LHCN-M2 (cell line): Measurements from ENCODE around the gene MRGPRG. TPM values are rescaled to one million over a fixed set of nuclear protein-coding genes. Genes with fewer than 3 reads are reported as not detected.
A peak's percentile ranks its signal among the peaks of the same experiment; 100 is the strongest.

ENCODE experiments used
- DNase-seq: peaks from one replicate; pipeline ENCODE4 v3.0.0-alpha.2; 2012; ENCODE audit warnings: low read depth
- total RNA-seq: library from RNA; depleted of rRNA; stranded (reverse); fragments of >200 nt; gene quantifications from 2 replicates; pipeline ENCODE4 v1.2.3, GENCODE V29; 2014

MRGPRG gene
- total RNA-seq, 1 experiment from 2014 or later: not detected

GRCh38 chr11:3195251-3196160, 23.1 kb downstream of the MRGPRG start:
- peak; percentile 15 for DNase-seq

- no peak for DNase-seq
Observed at GRCh38 chr11:3194016-3194816, 24.4 kb downstream of the MRGPRG start.

DNA sequence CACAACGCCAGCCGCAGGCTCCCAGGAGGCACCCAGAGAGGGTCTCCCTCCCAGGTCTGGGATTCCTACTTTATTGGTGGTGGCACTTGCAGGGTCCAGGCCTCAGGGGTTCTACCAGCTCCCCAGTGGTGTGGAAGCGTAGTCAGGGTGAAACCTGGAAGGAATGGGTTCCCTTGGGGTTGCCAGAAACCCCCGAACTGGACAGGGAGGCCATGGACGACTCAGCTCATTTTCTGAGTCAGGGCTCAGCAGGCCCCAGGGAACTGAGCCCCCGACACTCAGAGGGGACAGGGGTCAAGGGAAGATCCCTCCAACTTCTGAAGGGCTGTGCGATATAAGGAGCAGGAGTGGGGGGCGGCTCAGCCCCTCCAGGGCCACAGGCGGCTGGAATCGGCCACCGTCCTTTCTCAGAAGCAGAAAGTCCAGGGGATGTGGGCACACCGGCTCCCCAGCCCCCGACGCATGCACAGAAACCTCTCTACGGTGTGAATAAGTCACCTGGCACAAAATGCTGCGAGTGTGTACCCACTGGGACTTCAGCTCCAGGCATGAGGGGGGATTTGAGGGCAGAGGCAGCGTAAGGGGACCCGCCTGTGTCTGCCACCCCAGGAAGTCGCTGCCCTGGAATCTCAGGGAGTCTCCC, 25.1 kb downstream of the MRGPRG start:
- DNase-seq: no peak

DNA sequence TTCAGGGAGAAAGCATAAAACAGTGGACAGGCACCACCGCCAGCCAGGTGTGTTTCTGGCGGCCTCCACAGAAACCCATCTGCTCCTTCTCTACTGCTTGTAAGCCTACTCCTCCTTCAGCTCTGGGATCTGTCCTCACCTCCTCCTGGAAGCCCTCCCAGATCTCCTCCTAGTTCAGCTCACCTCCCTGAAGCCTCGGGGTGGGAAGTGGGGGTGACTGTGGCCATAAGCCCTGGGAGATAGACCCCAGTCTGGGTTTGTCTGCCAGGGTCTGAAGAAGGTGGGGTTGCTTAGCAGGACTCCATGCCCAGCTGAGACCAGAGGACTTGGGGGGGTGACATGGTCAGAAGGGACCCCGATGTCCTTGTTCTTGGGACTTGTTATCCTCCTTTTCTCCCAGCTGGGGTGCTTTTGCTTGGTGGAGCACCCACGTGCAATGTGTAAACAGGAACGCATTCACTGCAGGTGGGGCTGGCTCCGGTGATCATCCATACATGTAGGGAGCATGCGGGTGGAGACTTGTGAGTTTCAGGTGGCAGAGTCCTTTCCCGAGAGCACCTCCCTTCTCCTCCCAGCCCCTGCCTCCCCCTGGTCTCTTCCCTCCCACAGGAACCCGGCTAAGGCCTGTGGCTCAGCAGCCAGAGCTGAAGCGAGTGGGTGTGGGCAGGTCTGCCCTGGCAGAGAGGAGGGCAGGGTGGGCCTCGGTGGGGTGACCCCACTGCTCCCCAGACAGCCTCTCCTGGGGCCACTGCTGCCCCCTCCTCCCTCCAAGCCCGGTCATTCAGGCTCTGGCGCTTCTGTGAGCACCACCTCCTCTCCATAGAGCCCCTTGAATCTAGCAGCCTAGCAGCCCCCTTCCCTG, 25.9 kb downstream of the MRGPRG start:
- no peak for DNase-seq

DNA sequence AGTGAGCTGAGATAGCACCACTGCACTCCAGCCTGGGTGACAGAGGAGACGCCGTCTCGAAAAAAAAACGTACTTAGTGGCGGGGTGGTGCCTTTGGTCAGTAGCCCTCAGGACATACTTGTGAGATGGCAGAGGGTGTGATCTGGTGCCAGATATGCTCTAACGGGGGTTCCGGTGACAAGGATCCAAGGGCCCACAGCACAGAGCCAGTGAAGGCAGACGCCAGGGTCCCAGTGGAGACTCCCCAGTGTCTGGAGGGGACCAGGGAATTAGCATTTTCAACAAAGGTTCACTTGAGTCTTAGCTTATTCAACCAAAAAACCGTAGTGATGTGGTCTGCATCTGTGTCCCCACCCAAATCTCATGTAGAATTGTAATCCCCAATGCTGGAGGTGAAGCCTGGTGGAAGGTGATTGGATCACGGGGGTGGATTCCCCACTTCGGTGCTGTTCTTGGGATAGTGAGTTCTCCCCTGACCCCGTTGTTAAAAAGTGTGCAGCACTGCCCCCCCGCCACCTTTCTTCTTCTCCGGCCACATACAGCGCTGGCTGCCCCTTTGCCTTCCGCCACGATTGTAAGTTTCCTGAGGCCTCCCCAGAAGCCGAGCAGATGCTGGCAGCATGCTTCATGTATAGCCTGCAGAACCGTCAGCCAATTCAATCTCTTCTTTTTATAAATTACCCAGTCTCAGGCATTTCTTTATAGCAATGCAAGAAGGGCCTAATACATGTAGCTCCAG, 26.9 kb downstream of the MRGPRG start:
- no peak for DNase-seq

DNA sequence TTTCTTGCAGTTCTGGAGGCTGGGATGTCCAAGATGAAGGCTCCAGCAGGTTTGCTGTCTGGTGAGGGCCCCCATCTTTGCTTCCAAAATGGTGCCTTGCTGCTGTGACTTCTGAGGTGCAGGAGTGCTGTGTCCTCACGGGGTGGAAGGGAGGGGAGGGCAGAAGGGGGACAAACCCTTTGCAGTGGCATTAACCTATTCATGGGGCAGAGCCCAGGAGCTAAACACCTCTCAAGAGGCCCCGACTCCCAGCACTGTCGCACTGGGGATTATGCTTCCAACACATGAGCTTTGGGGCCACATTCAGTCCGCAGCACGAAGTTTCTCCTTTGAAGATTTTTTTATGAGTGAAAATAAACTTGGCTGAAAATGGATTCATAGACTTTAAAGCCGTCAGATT, 28.0 kb downstream of the MRGPRG start:
- no peak for DNase-seq

GRCh38 chr11:3189886-3190583, 28.6 kb downstream of the MRGPRG start:
- DNase-seq: no peak

DNA sequence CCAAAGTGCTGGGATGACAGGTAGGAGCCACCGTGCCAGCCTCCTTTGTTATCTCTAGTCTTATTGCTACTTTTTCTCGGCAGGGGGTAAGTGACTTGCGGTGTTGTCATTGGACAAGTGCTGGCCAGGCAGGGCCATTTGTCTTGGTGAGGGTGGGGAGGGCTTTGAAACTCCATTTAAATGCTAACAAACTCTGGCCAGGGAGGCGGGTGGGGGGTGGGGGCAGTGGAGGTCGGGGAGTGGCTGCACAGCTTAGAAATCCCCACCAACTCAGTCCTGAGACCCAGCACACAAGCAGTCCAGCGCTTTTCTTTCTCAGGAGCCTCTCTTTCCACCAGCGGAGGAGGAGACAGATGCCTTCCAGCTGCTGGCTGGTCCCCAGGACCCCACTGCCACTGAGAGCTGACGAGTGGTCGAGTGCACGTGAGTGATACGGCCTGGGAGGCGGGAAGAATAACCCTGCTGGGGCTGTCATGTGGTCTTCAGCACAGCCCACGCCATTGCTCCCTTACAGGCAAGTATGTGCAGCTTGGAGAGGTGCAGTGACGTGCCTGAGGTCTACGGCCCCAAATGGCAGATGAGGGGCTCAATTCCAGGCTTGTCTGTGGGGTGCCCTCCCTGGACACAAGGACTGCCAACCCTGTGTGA, 29.3 kb downstream of the MRGPRG start:
- no peak for DNase-seq

GRCh38 chr11:3188496-3189195, 30.0 kb downstream of the MRGPRG start:
- DNase-seq: no peak

DNA sequence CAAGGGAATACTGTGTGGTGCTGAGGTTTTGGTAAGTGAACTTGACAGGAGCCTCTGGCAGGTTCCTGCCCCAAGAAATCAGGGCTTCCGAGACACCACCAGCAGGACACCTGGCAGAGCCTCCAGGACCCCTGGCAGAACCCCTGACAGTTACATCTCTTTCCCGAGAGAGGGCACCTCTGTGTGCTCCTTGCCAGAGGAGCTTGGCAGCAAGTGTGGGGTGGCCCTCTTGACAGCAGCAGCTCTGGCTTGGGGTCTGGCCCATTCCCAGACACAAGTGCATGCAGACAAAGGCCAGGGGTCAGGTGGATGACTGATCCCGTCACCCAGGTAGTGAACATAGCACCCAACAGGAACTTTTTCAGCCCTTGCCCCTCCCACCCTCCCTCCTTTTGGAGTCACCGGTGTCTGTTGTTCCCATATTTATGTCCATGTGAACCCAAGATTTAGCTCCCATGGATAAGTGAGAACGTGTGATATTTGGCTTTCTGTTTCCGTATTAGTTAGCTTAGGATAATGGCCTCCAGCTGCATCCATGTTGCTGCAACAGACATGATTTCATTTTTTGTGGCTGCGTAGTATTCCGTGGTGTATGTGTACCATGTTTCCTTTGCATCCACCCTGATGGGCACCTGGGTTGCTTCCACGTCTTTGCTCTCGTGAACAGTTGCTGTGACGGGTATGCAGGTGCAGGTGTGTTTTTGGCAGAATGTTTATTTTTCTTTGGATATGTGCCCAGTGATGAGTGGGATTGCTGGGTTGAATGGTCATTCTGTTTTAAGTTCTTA, 32.3 kb downstream of the MRGPRG start:
- DNase-seq: no peak

DNA sequence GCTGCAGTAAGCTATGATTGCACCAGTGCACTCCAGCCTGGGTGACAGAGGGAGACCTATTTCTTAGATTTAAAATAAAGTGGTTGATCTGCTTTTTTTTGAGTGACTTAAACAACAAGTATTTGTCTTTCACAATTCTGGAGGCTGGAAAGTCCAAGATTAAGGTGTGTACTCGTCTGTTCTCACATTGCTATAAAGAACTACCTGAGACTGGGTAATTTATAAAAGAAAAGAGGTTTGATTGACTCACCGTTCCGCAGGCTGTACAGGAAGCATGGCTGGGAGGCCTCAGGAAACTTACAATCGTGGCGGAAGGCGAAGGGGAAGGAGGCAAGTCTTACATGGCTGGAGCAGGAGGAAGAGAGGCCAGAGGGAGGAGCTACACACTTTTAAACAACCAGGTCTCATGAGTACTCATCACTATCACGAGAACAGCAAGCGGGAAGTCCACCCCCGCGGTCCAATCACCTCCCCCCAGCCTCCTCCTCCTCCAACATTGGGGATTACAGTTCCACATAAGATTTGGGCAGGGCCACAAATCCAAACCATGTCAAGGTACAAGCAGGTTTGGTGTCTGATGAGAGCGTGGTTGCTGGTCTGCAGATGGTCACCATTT, 33.8 kb downstream of the MRGPRG start:
- DNase-seq: no peak

DNA sequence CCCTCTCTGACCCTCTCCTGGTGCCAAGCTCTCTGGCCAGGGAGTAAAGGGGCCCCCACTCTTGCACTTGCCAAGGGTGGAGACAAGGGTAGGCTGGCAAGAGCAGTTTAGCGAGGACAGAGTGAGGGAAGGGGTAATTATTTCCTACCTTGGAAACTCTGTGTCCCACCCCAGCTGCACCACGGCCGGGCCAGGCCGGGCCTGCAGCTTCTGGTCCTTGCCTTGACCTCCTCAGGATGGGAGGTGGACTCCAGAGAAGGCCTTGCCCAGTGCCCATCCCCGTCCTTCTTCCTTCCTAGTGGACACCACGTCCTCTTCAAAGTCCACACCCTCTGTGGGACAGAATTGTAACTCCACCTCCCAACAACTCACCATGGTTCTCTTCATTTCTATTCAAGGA, 35.1 kb downstream of the MRGPRG start:
- DNase-seq: no peak

DNA sequence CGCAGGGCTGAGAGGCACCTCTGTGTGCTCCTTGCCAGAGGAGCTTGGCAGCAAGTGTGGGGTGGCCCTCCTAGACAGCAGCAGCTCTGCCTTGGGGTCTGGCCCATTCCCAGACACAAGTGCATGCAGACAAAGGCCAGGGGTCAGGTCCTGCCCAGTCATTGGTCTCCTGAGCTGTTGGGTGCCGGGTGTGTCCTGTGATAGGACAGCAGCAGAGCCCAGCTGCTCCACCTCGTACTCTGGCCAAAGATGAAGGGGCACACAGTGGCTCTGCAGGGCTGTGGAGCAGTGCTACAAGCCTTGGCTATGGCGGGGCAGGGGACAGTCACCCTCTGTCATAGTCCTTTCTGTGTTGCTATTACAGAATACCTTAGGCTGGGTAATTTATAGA, 36.2 kb downstream of the MRGPRG start:
- DNase-seq: no peak

- no peak for DNase-seq
Observed at GRCh38 chr11:3181725-3182461, 36.7 kb downstream of the MRGPRG start.

- DNase-seq: no peak
Observed at GRCh38 chr11:3180869-3181268, 37.7 kb downstream of the MRGPRG start.

DNA sequence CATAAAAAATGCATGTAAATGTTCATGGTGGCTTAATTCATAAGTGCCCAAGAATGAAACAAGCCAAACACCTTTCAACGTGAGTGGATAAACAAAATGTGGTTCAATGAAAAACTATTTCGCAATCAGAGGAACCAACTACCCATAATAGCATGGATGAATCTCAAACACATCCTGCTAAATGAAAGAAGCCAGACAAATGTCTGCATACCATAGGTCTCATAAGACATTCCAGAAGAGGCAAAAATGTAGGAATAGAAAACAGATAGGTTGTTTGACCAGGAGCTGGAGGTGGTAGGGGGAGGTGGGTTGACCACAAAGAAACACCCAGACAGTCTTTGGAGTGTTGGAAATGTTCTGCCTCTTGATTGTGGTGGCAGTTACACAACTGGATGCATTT, 40.3 kb downstream of the MRGPRG start:
- no peak for DNase-seq

DNA sequence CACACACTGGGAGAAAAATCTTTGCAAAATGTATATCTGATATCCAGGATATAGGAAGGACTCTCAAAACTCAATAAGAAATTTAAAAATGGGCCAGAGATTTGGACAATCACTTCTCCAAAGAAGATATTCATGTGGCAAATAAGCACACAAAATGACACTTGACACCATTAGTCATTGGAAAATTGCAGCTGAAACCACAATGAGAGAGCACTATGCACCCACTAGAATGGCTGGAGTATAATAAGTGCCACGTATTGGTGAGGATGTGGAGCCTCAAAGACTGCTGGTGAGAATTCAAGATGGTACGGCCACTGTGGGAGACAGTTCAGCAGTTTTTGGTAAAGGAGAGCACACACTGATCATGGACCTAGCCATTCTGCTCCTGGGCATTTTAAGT, 40.7 kb downstream of the MRGPRG start:
- peak; percentile 90 for DNase-seq
